Right hindlimb (tissue), 1 donor: ENCODE results near the gene CCDC120.
A peak's percentile ranks its signal among the peaks of the same experiment; 100 is the strongest.

ENCODE experiments used
- DNase-seq: peaks from one replicate; pipeline ENCODE4 v3.0.0-alpha.2; 2018

Gene CCDC120

GRCh38 chrX:49058794-49059193 is at the start of gene CCDC120:
TSS of gene CCDC120 (plus strand) at chrX:49058999. CDS start at chrX:49062042, 3,043 bp downstream.
- DNase-seq, result no peak

- DNase-seq, result no peak
Observed at GRCh38 chrX:49019050-49019449, 39.7 kb upstream of the CCDC120 start.

- no peak for DNase-seq
Observed at GRCh38 chrX:49019599-49020249, 39.1 kb upstream of the CCDC120 start.

- DNase-seq, result no peak
Observed at GRCh38 chrX:49029876-49030275, 28.9 kb upstream of the CCDC120 start.

GRCh38 chrX:49030283-49030682 is 28.5 kb upstream of the CCDC120 start:
- DNase-seq, result no peak

GRCh38 chrX:49037883-49038475 is 20.8 kb upstream of the CCDC120 start:
- no peak for DNase-seq

GRCh38 chrX:49039598-49040375 is 19.0 kb upstream of the CCDC120 start:
- DNase-seq, result peak; percentile 61

GRCh38 chrX:49040376-49040955 is 18.3 kb upstream of the CCDC120 start:
- no peak for DNase-seq

GRCh38 chrX:49041744-49042580 is 16.8 kb upstream of the CCDC120 start:
- DNase-seq, result no peak

- no peak for DNase-seq
Observed at GRCh38 chrX:49042581-49043219, 16.1 kb upstream of the CCDC120 start.

GRCh38 chrX:49043220-49043986 is 15.4 kb upstream of the CCDC120 start, which contains the start of gene TFE3:
TSS of gene TFE3 (minus strand) at chrX:49043357. CDS start at chrX:49043226, 131 bp downstream.
- DNase-seq, result peak; percentile 98

GRCh38 chrX:49043987-49044281 is 14.9 kb upstream of the CCDC120 start:
- DNase-seq, result no peak

GRCh38 chrX:49053223-49054072 is 5.4 kb upstream of the CCDC120 start:
- peak; percentile 83 for DNase-seq

GRCh38 chrX:49054073-49054762 is 4.6 kb upstream of the CCDC120 start:
- no peak for DNase-seq

- no peak for DNase-seq
Observed at GRCh38 chrX:49059201-49059600, 402 bp downstream of the CCDC120 start.

- DNase-seq, result no peak
Observed at GRCh38 chrX:49059681-49060085, 884 bp downstream of the CCDC120 start.

GRCh38 chrX:49060914-49061313 is 2.1 kb downstream of the CCDC120 start:
- DNase-seq, result no peak

- no peak for DNase-seq
Observed at GRCh38 chrX:49061490-49061889, 2.7 kb downstream of the CCDC120 start.

- DNase-seq, result no peak
Observed at GRCh38 chrX:49061916-49062315, 3.1 kb downstream of the CCDC120 start.

GRCh38 chrX:49063715-49064114 is 4.9 kb downstream of the CCDC120 start:
- DNase-seq, result no peak
